ENCODE data around the gene DMTF1. TPM values are rescaled to one million over a fixed set of nuclear protein-coding genes. Genes with fewer than 3 reads are reported as not detected.

Gene DMTF1
- total RNA-seq, 1 donor from 2014 or later, result 55.6 TPM

GRCh38 chr7:87220026-87220733 is 67.9 kb downstream of the DMTF1 start:
- peak overlapping the region; percentile 91 for H3K4me3 Mint-ChIP-seq (ENCODE audit: unreplicated experiment)
- no peaks in the 10 kb centered on the region for H3K36me3 Mint-ChIP-seq (ENCODE audit: low read depth)
- H3K9me3 Mint-ChIP-seq (ENCODE audit: low read depth), result no peaks in the 10 kb centered on the region
- TF ChIP-seq CTCF (IDR thresholded peaks at IDR 0.05), result peak; percentile 51
- peaks cover 33% of the 10 kb centered on the region for H3K4me1 Mint-ChIP-seq (ENCODE audit: low read depth)
- no peaks in the 10 kb centered on the region for H3K27me3 Mint-ChIP-seq (ENCODE audit: low read depth)
- peak; percentile 90 for DNase-seq (ENCODE audit: low spot score)
- H3K27ac Mint-ChIP-seq (ENCODE audit: unreplicated experiment), result peak overlapping the region; percentile 88

DNA sequence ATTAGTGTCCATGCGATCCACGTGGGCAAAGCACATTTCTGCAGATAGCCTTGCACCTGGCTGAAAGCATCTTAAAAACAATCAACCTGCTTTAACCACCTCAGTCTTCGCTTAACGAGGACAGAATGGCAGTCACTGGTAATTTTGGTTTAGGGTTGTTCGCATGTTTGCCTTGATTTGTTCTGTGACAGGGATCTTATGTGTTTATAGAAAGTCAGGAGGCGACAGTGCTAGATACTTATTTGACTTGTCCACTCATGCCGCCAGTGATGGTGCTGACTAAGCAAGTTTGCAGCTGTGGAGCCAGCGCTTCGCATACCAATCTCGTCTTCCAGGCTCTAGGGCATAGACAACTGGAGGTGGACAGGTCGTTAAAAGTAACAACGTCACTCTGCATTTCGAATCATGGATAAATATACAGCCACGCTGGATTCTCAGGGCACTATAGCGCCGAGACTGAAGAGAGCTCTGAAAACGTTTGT is 68.5 kb downstream of the DMTF1 start:
- H3K4me3 Mint-ChIP-seq (ENCODE audit: unreplicated experiment), result peak overlapping the region; percentile 91
- peaks cover 2% of the 10 kb centered on the region for H3K27me3 Mint-ChIP-seq (ENCODE audit: low read depth)
- H3K27ac Mint-ChIP-seq (ENCODE audit: unreplicated experiment), result no peak overlapping the region
- TF ChIP-seq CTCF (IDR thresholded peaks at IDR 0.05), result no peak
- no peak for DNase-seq (ENCODE audit: low spot score)
- peaks cover 33% of the 10 kb centered on the region for H3K4me1 Mint-ChIP-seq (ENCODE audit: low read depth)
- H3K9me3 Mint-ChIP-seq (ENCODE audit: low read depth), result no peaks in the 10 kb centered on the region
- no peaks in the 10 kb centered on the region for H3K36me3 Mint-ChIP-seq (ENCODE audit: low read depth)

DNA sequence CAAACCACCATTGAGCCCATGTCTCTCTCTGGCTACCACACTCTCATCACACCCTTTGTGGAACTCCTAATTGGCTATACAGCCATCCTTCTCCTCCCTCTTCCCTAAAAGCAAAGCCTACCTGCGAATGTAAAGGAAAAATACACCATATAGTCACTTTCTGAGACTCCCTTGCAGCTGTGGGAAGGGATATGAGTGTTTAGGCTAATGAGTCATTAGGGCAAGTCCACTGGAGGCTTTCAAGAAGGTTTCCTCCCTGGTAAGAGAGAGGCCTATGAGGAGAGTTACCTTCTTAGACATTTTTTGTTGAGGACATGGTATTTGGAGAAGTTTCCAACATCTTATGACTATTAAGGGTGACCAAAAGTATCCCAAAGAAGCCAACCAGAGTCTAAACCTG is 71.4 kb downstream of the DMTF1 start:
- Mint-ChIP-seq H3K4me3 (ENCODE audit: unreplicated experiment) (no peak overlapping the region), H3K4me1 (ENCODE audit: low read depth) (peaks cover 12% of the 10 kb centered on the region), H3K36me3 (ENCODE audit: low read depth) (no peaks in the 10 kb centered on the region), H3K27ac (ENCODE audit: unreplicated experiment) (no peak overlapping the region), H3K9me3 (ENCODE audit: low read depth) (no peaks in the 10 kb centered on the region), H3K27me3 (ENCODE audit: low read depth) (peaks cover 15% of the 10 kb centered on the region)
- no peak for TF ChIP-seq CTCF (IDR thresholded peaks at IDR 0.05)
- DNase-seq (ENCODE audit: low spot score), result no peak

GRCh38 chr7:87225696-87226095 is 73.4 kb downstream of the DMTF1 start:
- no peak overlapping the region for H3K27ac Mint-ChIP-seq (ENCODE audit: unreplicated experiment)
- H3K27me3 Mint-ChIP-seq (ENCODE audit: low read depth), result peaks cover 15% of the 10 kb centered on the region
- no peak overlapping the region for H3K4me3 Mint-ChIP-seq (ENCODE audit: unreplicated experiment)
- TF ChIP-seq CTCF (IDR thresholded peaks at IDR 0.05), result no peak
- no peaks in the 10 kb centered on the region for H3K9me3 Mint-ChIP-seq (ENCODE audit: low read depth)
- no peak for DNase-seq (ENCODE audit: low spot score)
- H3K36me3 Mint-ChIP-seq (ENCODE audit: low read depth), result no peaks in the 10 kb centered on the region
- peaks cover 4% of the 10 kb centered on the region for H3K4me1 Mint-ChIP-seq (ENCODE audit: low read depth)

- DNase-seq (ENCODE audit: low spot score), result no peak
- no peaks in the 10 kb centered on the region for H3K4me1 Mint-ChIP-seq (ENCODE audit: low read depth)
- no peak for TF ChIP-seq CTCF (IDR thresholded peaks at IDR 0.05)
- H3K36me3 Mint-ChIP-seq (ENCODE audit: low read depth), result no peaks in the 10 kb centered on the region
- H3K9me3 Mint-ChIP-seq (ENCODE audit: low read depth), result no peaks in the 10 kb centered on the region
- peaks cover 15% of the 10 kb centered on the region for H3K27me3 Mint-ChIP-seq (ENCODE audit: low read depth)
- no peak overlapping the region for H3K27ac Mint-ChIP-seq (ENCODE audit: unreplicated experiment)
- no peak overlapping the region for H3K4me3 Mint-ChIP-seq (ENCODE audit: unreplicated experiment)
Measured at GRCh38 chr7:87226495-87226894, 74.2 kb downstream of the DMTF1 start.
